Loucy (cell line): ENCODE data around the gene OR5H15.
"Not testable (repeated sequence)": the region's sequence is repeated elsewhere in the genome, so short reads cannot be mapped to it uniquely, and the experiment has no call there.

Experiments used
- H2AFZ ChIP-seq: fragments of 200-600 bp; sonication (generic); 2 replicates; pipeline ENCODE4 v1.6.0; 2016; ENCODE audit warnings: antibody characterized with exemption, mild to moderate bottlenecking, low read length, moderate library complexity
- H3F3A ChIP-seq: fragments of 200-600 bp; 2 replicates; pipeline ENCODE4 v1.6.0; 2016; ENCODE audit warnings: antibody characterized with exemption, low read depth, mild to moderate bottlenecking
- H3K27me3 ChIP-seq: fragments of 200-600 bp; sonication (generic); 2 replicates; pipeline ENCODE4 v1.6.1; 2014; ENCODE audit warnings: low read length, mild to moderate bottlenecking; ENCODE audit not compliant: insufficient read depth, poor library complexity, severe bottlenecking
- H3K36me3 ChIP-seq: fragments of 200-600 bp; sonication (generic); 2 replicates; pipeline ENCODE4 v1.6.1; 2016; ENCODE audit warnings: low read length; ENCODE audit not compliant: insufficient read depth
- H3K4me1 ChIP-seq: fragments of 200-600 bp; sonication (generic); 2 replicates; pipeline ENCODE4 v1.5.1; 2014; ENCODE audit warnings: low read length, mild to moderate bottlenecking; ENCODE audit not compliant: insufficient read depth, poor library complexity, severe bottlenecking
- H3K4me2 ChIP-seq: fragments of 200-600 bp; sonication (generic); 2 replicates; pipeline ENCODE4 v1.6.0; 2014; ENCODE audit warnings: antibody characterized with exemption, low read length, low read depth, mild to moderate bottlenecking; ENCODE audit not compliant: poor library complexity, severe bottlenecking
- H3K4me3 ChIP-seq: fragments of 200-600 bp; sonication (generic); 2 replicates; pipeline ENCODE4 v1.5.1; 2014; ENCODE audit warnings: low read length, mild to moderate bottlenecking, mixed read lengths; ENCODE audit not compliant: poor library complexity, severe bottlenecking
- H3K79me2 ChIP-seq: fragments of 200-600 bp; sonication (generic); 2 replicates; pipeline ENCODE4 v1.6.1; 2014; ENCODE audit warnings: low read length; ENCODE audit not compliant: insufficient read depth
- H3K9ac ChIP-seq: fragments of 200-600 bp; sonication (generic); 2 replicates; pipeline ENCODE4 v1.6.0; 2014; ENCODE audit warnings: mild to moderate bottlenecking, low read depth, low read length, moderate library complexity; ENCODE audit not compliant: poor library complexity, severe bottlenecking
- H3K9me2 ChIP-seq: fragments of 200-600 bp; sonication (generic); replicated peaks from 2 replicates; pipeline ENCODE4 v1.6.1; 2016; ENCODE audit warnings: low read depth, low read length, mixed read lengths
- H3K9me3 ChIP-seq: fragments of 200-600 bp; sonication (generic); 2 replicates; pipeline ENCODE4 v1.6.1; 2014; ENCODE audit warnings: mild to moderate bottlenecking, antibody characterized with exemption, low read length, low read depth; ENCODE audit not compliant: insufficient read depth
- H4K20me1 ChIP-seq: fragments of 200-600 bp; sonication (generic); 2 replicates; pipeline ENCODE4 v1.6.0; 2014; ENCODE audit warnings: antibody characterized with exemption, low read length, mild to moderate bottlenecking; ENCODE audit not compliant: insufficient read depth, poor library complexity, severe bottlenecking
- EZH2phosphoT487 ChIP-seq: fragments of 200-600 bp; IDR thresholded peaks from 2 replicates; pipeline ENCODE4 v1.6.1; 2018; ENCODE audit warnings: antibody characterized with exemption, mild to moderate bottlenecking, moderate library complexity, borderline replicate concordance
- TF ChIP-seq, protein P1 (sequence below): fragments of 200-600 bp; sonication (generic); conservative IDR thresholded peaks from 2 replicates; pipeline ENCODE4 v1.5.1; 2014; ENCODE audit warnings: mild to moderate bottlenecking, antibody characterized with exemption, low read length

The OR5H15 gene

DNA sequence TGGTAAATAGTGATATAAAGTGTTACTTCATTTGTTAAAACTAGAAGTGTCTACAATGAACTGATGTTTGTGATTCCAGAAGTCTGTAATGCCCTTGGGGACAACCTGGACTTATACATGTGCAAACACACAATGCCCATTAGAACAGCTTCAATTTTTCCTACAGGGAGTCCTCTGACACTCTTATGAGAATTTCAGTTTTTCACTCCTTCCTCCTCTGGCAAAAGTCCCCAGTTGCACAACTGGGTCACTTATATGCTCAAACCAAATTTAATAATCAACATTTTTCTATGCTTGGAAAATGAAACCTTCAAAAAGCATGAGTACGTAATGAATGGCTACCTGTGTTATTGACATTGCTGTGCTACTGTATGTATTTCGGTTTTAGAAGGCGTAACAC, at the start of gene OR5H15:
TSS of gene OR5H15 (plus strand) at position 301 of the 400 bp plus-strand sequence. CDS start 2,004 bp downstream, outside the sequence.
- Histone ChIP-seq H3K4me2 (no peak within 1 kb of the TSS), H3K4me3 (no peak within 1 kb of the TSS), H3K27me3 (no peaks in the 10 kb centered on the region), H3F3A (no peaks in the 10 kb centered on the region), H3K4me1 (no peaks in the 10 kb centered on the region), H4K20me1 (no peaks in the 10 kb centered on the region), H3K9ac (no peak within 1 kb of the TSS), H3K36me3 (no peaks in the 10 kb centered on the region), H3K9me3 (no peaks in the 10 kb centered on the region), H3K79me2 (no peaks in the 10 kb centered on the region), H3K9me2 (0 out of 2 replicates have a peak, but pooled peaks cover 4% of the 10 kb centered on the region), H2AFZ (no peak within 1 kb of the TSS)
- TF ChIP-seq, protein P1, sequence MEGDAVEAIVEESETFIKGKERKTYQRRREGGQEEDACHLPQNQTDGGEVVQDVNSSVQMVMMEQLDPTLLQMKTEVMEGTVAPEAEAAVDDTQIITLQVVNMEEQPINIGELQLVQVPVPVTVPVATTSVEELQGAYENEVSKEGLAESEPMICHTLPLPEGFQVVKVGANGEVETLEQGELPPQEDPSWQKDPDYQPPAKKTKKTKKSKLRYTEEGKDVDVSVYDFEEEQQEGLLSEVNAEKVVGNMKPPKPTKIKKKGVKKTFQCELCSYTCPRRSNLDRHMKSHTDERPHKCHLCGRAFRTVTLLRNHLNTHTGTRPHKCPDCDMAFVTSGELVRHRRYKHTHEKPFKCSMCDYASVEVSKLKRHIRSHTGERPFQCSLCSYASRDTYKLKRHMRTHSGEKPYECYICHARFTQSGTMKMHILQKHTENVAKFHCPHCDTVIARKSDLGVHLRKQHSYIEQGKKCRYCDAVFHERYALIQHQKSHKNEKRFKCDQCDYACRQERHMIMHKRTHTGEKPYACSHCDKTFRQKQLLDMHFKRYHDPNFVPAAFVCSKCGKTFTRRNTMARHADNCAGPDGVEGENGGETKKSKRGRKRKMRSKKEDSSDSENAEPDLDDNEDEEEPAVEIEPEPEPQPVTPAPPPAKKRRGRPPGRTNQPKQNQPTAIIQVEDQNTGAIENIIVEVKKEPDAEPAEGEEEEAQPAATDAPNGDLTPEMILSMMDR, result no peak
- no peak for TF ChIP-seq EZH2phosphoT487

DNA sequence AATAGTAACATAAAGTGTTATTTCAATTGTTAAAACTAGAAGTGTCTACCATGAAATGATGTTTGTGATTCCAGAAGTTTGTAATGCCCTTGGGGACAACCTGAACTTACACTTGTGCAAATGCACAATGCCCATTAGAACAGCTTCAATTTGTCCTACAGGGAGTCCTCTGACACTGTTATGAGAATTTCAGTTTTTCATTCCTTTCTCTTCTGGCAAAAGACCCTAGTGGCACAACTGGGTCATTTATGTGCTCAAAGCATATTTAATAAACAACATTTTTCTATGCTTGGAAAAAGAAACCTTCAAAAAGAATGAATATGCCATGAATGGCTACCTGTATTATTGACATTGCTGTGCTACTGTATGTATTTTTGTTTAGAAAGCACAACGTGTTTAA, 36.1 kb upstream of the OR5H15 start, which contains the start of gene OR5H1:
TSS of gene OR5H1 (plus strand) at position 301 of the 400 bp plus-strand sequence. CDS start 1,977 bp downstream, outside the sequence.
- Histone ChIP-seq H3F3A (no peaks in the 10 kb centered on the region), H3K36me3 (no peaks in the 10 kb centered on the region), H3K4me3 (no peak within 1 kb of the TSS), H3K27me3 (no peaks in the 10 kb centered on the region), H3K9me3 (no peaks in the 10 kb centered on the region), H3K9me2 (no peaks in the 10 kb centered on the region), H3K4me1 (no peaks in the 10 kb centered on the region), H2AFZ (no peak within 1 kb of the TSS), H3K79me2 (no peaks in the 10 kb centered on the region), H3K4me2 (no peak within 1 kb of the TSS), H3K9ac (no peak within 1 kb of the TSS), H4K20me1 (no peaks in the 10 kb centered on the region)
- TF ChIP-seq, protein P1, result no peak
- no peak for TF ChIP-seq EZH2phosphoT487

DNA sequence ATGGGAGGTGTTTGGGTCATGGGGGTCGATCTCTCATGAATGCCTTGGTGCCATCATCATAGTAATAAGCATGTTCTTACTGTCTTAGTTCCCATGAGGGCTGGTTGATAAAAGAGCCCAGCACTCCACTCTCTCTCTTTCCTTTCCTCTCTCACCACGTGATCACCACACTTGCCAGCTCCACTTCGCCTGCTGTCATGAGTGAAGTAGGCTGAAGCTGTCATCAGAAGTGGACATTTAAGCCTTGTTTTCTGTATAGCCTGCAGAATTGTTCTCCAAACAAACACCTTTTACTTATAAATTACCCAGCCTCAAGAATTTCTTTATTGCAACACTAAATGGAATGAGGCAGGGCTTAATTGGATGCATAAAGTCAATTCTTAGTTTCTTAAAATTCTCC, 29.9 kb upstream of the OR5H15 start:
- no peaks in the 10 kb centered on the region for H3K79me2 ChIP-seq
- H3F3A ChIP-seq, result no peaks in the 10 kb centered on the region
- H3K27me3 ChIP-seq, result no peaks in the 10 kb centered on the region
- H3K9ac ChIP-seq, result no peak overlapping the region
- TF ChIP-seq EZH2phosphoT487, result no peak
- TF ChIP-seq, protein P1, result no peak
- no peaks in the 10 kb centered on the region for H3K9me2 ChIP-seq
- H2AFZ ChIP-seq, result no peak overlapping the region
- no peaks in the 10 kb centered on the region for H3K9me3 ChIP-seq
- H3K4me3 ChIP-seq, result no peak overlapping the region
- no peaks in the 10 kb centered on the region for H3K4me1 ChIP-seq
- no peaks in the 10 kb centered on the region for H3K36me3 ChIP-seq
- no peak overlapping the region for H3K4me2 ChIP-seq
- H4K20me1 ChIP-seq, result no peaks in the 10 kb centered on the region

DNA sequence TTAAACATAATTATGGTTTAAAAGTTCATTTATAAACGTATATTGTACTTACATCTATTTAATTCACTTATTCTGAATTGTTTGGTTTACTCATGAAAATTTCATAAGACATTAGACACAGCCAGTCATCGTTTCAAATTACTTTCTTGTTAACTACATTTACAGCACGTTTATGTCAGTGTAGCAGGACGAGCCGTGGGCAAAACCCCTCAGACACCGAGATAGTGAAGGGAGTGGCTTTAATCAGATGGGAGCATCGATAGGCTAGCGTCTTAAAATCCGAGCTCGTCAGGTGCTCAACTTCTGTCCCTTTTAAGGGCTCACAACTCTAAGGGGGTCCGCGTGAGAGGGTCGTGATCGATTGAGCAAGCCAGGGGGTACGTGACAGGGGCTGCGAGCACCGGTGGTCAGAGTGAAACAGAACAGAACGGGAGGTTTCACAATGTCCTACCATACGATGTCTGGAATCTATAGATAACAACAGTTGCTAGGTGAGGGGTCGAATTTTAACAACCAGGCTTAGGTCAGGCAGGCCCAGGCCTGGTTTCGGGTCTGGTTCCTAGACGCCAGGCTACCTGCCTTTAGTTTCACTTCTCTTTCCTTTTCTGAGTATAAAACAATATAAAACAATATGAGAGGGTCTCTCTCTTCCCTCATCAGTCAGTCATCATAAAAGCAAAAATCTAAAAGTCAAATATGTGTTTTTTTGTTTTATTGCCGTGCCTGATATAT, 28.5 kb upstream of the OR5H15 start:
- not testable (repeated sequence) for H3K4me2 ChIP-seq, H3F3A ChIP-seq, H3K4me3 ChIP-seq, H2AFZ ChIP-seq, H3K79me2 ChIP-seq, H3K9me2 ChIP-seq, H4K20me1 ChIP-seq, H3K27me3 ChIP-seq, H3K9me3 ChIP-seq, H3K36me3 ChIP-seq, H3K4me1 ChIP-seq, H3K9ac ChIP-seq
